CD4-positive, alpha-beta T cell treated with Interleukin-15 for 1 hour (primary cell): ENCODE data around the gene ALG14.
"Not testable (repeated sequence)": the region's sequence is repeated elsewhere in the genome, so short reads cannot be mapped to it uniquely, and the experiment has no call there.

ENCODE experiments used
- DNase-seq: peaks from one replicate; pipeline ENCODE4 v3.0.0-alpha.2; 2020

Gene ALG14

GRCh38 chr1:95005584-95005983 is 67.2 kb downstream of the ALG14 start:
- DNase-seq = no peak

- no peak for DNase-seq
These were observed 68.7 kb downstream of the ALG14 start for GRCh38 chr1:95004013-95004412.

GRCh38 chr1:95003433-95003738 is 69.4 kb downstream of the ALG14 start:
- DNase-seq = no peak

- no peak for DNase-seq
These were observed 70.0 kb downstream of the ALG14 start for GRCh38 chr1:95002540-95003432.

- DNase-seq = no peak
These were observed 70.6 kb downstream of the ALG14 start for GRCh38 chr1:95002164-95002539.

GRCh38 chr1:94999456-95000131 is 73.2 kb downstream of the ALG14 start:
- DNase-seq = no peak

GRCh38 chr1:94998748-94999147 is 74.0 kb downstream of the ALG14 start:
- no peak for DNase-seq

GRCh38 chr1:94998114-94998513 is 74.6 kb downstream of the ALG14 start:
- DNase-seq = no peak

- DNase-seq = not testable (repeated sequence)
These were observed 77.2 kb downstream of the ALG14 start for GRCh38 chr1:94995536-94995935.

- DNase-seq = no peak
These were observed 77.9 kb downstream of the ALG14 start for GRCh38 chr1:94994805-94995204.

GRCh38 chr1:94993931-94994645 is 78.7 kb downstream of the ALG14 start:
- no peak for DNase-seq

GRCh38 chr1:94992863-94993563 is 79.7 kb downstream of the ALG14 start:
- DNase-seq = no peak

GRCh38 chr1:94992161-94992560 is 80.6 kb downstream of the ALG14 start:
- no peak for DNase-seq

- no peak for DNase-seq
These were observed 82.8 kb downstream of the ALG14 start for GRCh38 chr1:94989911-94990473.

- no peak for DNase-seq
These were observed 83.4 kb downstream of the ALG14 start for GRCh38 chr1:94989398-94989797.

- DNase-seq = no peak
These were observed 84.4 kb downstream of the ALG14 start for GRCh38 chr1:94988356-94988755.

- DNase-seq = no peak
These were observed 86.0 kb downstream of the ALG14 start for GRCh38 chr1:94986783-94987182.

- no peak for DNase-seq
These were observed 89.5 kb downstream of the ALG14 start for GRCh38 chr1:94983171-94983739.

GRCh38 chr1:94982398-94982797 is 90.4 kb downstream of the ALG14 start:
- no peak for DNase-seq

- no peak for DNase-seq
These were observed 91.2 kb downstream of the ALG14 start for GRCh38 chr1:94981575-94981973.

GRCh38 chr1:94980582-94981574 is 91.9 kb downstream of the ALG14 start:
- DNase-seq = no peak
